HepG2 (cell line): ENCODE measurements around the gene FRMD3. TPM values are rescaled to one million over a fixed set of nuclear protein-coding genes. Genes with fewer than 3 reads are reported as not detected.

Experiments used
- AHDC1 ChIP-seq: sonication (generic); formaldehyde crosslinking; IDR thresholded peaks from 2 replicates; pipeline ENCODE4 v1.5.1; 2020; ENCODE audit warnings: mild to moderate bottlenecking, missing genetic modification reagents, borderline replicate concordance
- ARID3A ChIP-seq: IDR thresholded peaks from 2 replicates; pipeline ENCODE4 v1.6.1; 2012; ENCODE audit warnings: low read depth, low read length, improper control_type of control experiment
- DMAP1 ChIP-seq: IDR thresholded peaks from 2 replicates; pipeline ENCODE4 v1.6.1; 2016
- HNRNPUL1 ChIP-seq: fragments of 200-400 bp; formaldehyde crosslinking; IDR thresholded peaks from 2 replicates; pipeline ENCODE4 v1.6.1; 2017; ENCODE audit warnings: low read depth, mild to moderate bottlenecking, low read length, moderate library complexity
- MIER2 ChIP-seq: IDR thresholded peaks from 2 replicates; pipeline ENCODE4 v1.6.1; 2016; ENCODE audit warnings: missing biosample characterization, missing genetic modification reagents
- PBX2 ChIP-seq: IDR thresholded peaks from 2 replicates; pipeline ENCODE4 v1.6.1; 2016; ENCODE audit warnings: control low read depth
- PCBP2 ChIP-seq: fragments of 200-400 bp; formaldehyde crosslinking; optimal IDR thresholded peaks from 2 replicates; pipeline ENCODE3; 2018; ENCODE audit warnings: low read length, low read depth; ENCODE audit not compliant: poor library complexity, severe bottlenecking
- RERE ChIP-seq: IDR thresholded peaks from 2 replicates; pipeline ENCODE4 v1.6.1; 2016; ENCODE audit warnings: low read depth, missing genetic modification reagents, missing compliant biosample characterization
- TBX3 ChIP-seq: fragments of 450-650 bp; IDR thresholded peaks from 2 replicates; pipeline ENCODE4 v1.6.1; 2017; ENCODE audit warnings: antibody characterized with exemption, mild to moderate bottlenecking, inconsistent platforms, borderline replicate concordance
- TFE3 ChIP-seq: IDR thresholded peaks from 2 replicates; pipeline ENCODE4 v1.6.1; 2016
- TSC22D2 ChIP-seq: sonication (generic); formaldehyde crosslinking; IDR thresholded peaks from 2 replicates; pipeline ENCODE4 v1.5.1; 2020; ENCODE audit warnings: missing genetic modification reagents, mild to moderate bottlenecking, borderline replicate concordance
- ZFY ChIP-seq: sonication (generic); formaldehyde crosslinking; IDR thresholded peaks from 2 replicates; pipeline ENCODE4 v1.4.0; 2020; ENCODE audit warnings: missing genetic modification reagents
- ZNF124 ChIP-seq: sonication (generic); formaldehyde crosslinking; IDR thresholded peaks from 2 replicates; pipeline ENCODE4 v1.4.0; 2020; ENCODE audit warnings: missing genetic modification reagents
- ZNF678 ChIP-seq: sonication (generic); formaldehyde crosslinking; IDR thresholded peaks from 2 replicates; pipeline ENCODE4 v1.4.0; 2020; ENCODE audit warnings: mild to moderate bottlenecking, missing genetic modification reagents
- polyA plus RNA-seq, 8 experiments: library from polyadenylated mRNA; depleted of rRNA in 3 of 8; stranded (reverse) in 7 of 8; unstranded in 1 of 8; fragments of >200 nt; fragmentation: Illumina TruSeq in 4 of 8; extraction: Trizol in 4 of 8; gene quantifications; 2 replicates each; pipeline versions ENCODE4 v1.2.1 to v1.2.3, GENCODE V29; 2011 to 2016; ENCODE audit warnings: low read depth in 4 of 8, missing spikeins in 1 of 8, mixed read lengths in 1 of 8; ENCODE audit not compliant: insufficient read depth in 1 of 8
- total RNA-seq, 5 experiments: library from RNA; depleted of rRNA; stranded (reverse); fragments of >200 nt; fragmentation: Illumina TruSeq; extraction: Trizol; gene quantifications; 2 replicates each; pipeline ENCODE4 v1.2.3, GENCODE V29; 2016; ENCODE audit warnings: low read depth in 1 of 5

Gene FRMD3
- total and polyA plus RNA-seq, 2 of the 13 experiments (the other 11 are each of a cell fraction or from before 2014, with no cell fraction given), result 3.2 to 7.7 TPM

- 0 out of 2 replicates have a peak, but pooled peaks have one; percentile 32 for TF ChIP-seq RERE (CRISPR knock-in tag)
- TF ChIP-seq DMAP1 (CRISPR knock-in tag), result peak; percentile 46; the same call in 1 of the 2 replicates
- TF ChIP-seq PBX2, result no peak
- TF ChIP-seq MIER2 (CRISPR knock-in tag), result peak; percentile 19; the same call in 1 of the 2 replicates
- TF ChIP-seq TBX3, result no peak
- peak; percentile 30; the same call in 1 of the 2 replicates for TF ChIP-seq ARID3A
- peak; percentile 29; the same call in 1 of the 2 replicates for TF ChIP-seq ZFY (CRISPR knock-in tag)
- no peak for TF ChIP-seq PCBP2
- peak; percentile 13; the same call in 1 of the 2 replicates for TF ChIP-seq ZNF124 (CRISPR knock-in tag)
- no peak for TF ChIP-seq TSC22D2
- no peak for TF ChIP-seq HNRNPUL1
- TF ChIP-seq TFE3 (CRISPR knock-in tag), result peak; percentile 74
- TF ChIP-seq AHDC1 (CRISPR knock-in tag), result peak; percentile 82; the same call in 1 of the 2 replicates
- TF ChIP-seq ZNF678 (CRISPR knock-in tag), result no peak
Observed at GRCh38 chr9:83472221-83472665, 66.0 kb downstream of the FRMD3 start (continued).
